GM12892 (cell line): ENCODE measurements around the gene ZNF532.

Experiments
- POLR2A ChIP-seq: IDR thresholded peaks from 2 replicates; pipeline ENCODE4 v1.6.1; 2011; ENCODE audit warnings: low read depth, low read length, control low read depth
- POLR2AphosphoS5 ChIP-seq: IDR thresholded peaks from 2 replicates; pipeline ENCODE4 v1.6.1; 2011; ENCODE audit warnings: low read depth, low read length, control low read depth

- no peak for TF ChIP-seq POLR2A
- no peak for TF ChIP-seq POLR2AphosphoS5
Measured at GRCh38 chr18:58827428-58827827, 37.2 kb upstream of the ZNF532 start.
